ENCODE results near the gene WASF2.
A peak's percentile ranks its signal among the peaks of the same experiment; 100 is the strongest.

Gene WASF2

GRCh38 chr1:27395441-27396195 is 94.3 kb downstream of the WASF2 start:
- Histone ChIP-seq H3K27me3 (ENCODE audit: insufficient read depth, poor library complexity, severe bottlenecking) (no peaks in the 10 kb centered on the region), H3K4me3 (replicated peaks; ENCODE audit: insufficient read depth, low read length) (no peak overlapping the region), H3K27ac (replicated peaks) (no peak overlapping the region)
- TF ChIP-seq REST (IDR thresholded peaks at IDR 0.05; ENCODE audit: insufficient replicate concordance, low read depth) (no peak), POLR2AphosphoS5 (IDR thresholded peaks at IDR 0.05; ENCODE audit: low read depth) (no peak), CTCF (IDR thresholded peaks at IDR 0.05; ENCODE audit: insufficient read depth, low read length) (peak; percentile 64)
- DNase-seq (ENCODE audit: low read depth in 1 of 2, low spot score in 1 of 2): peak; percentile 50 to 77

- Histone ChIP-seq H3K4me3 (replicated peaks; ENCODE audit: insufficient read depth, low read length) (no peak overlapping the region), H3K27ac (replicated peaks) (no peak overlapping the region), H3K27me3 (ENCODE audit: insufficient read depth, poor library complexity, severe bottlenecking) (no peaks in the 10 kb centered on the region)
- TF ChIP-seq POLR2AphosphoS5 (IDR thresholded peaks at IDR 0.05; ENCODE audit: low read depth) (no peak), GABPA (IDR thresholded peaks at IDR 0.05; ENCODE audit: low read depth) (no peak), SPI1 (IDR thresholded peaks at IDR 0.05; ENCODE audit: borderline replicate concordance, low read depth) (no peak), REST (IDR thresholded peaks at IDR 0.05; ENCODE audit: insufficient replicate concordance, low read depth) (no peak), CTCF (IDR thresholded peaks at IDR 0.05; ENCODE audit: insufficient read depth, low read length) (no peak)
- no peak for DNase-seq (ENCODE audit: low read depth in 1 of 2, low spot score in 1 of 2)
Measured at GRCh38 chr1:27394925-27395324, 95.0 kb downstream of the WASF2 start.

DNA sequence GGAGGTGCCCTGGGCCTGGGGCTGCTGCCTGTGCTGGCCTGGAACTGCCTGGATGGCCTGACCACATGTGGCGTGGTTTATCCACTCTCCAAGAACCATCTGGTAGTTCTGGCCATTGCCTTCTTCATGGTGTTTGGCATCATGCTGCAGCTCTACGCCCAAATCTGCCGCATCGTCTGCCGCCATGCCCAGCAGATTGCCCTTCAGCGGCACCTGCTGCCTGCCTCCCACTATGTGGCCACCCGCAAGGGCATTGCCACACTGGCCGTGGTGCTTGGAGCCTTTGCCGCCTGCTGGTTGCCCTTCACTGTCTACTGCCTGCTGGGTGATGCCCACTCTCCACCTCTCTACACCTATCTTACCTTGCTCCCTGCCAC is 95.7 kb downstream of the WASF2 start:
- no peak for DNase-seq (ENCODE audit: low read depth in 1 of 2, low spot score in 1 of 2)
- Histone ChIP-seq H3K27ac (replicated peaks) (no peak overlapping the region), H3K4me3 (replicated peaks; ENCODE audit: insufficient read depth, low read length) (no peak overlapping the region), H3K27me3 (ENCODE audit: insufficient read depth, poor library complexity, severe bottlenecking) (no peaks in the 10 kb centered on the region)
- TF ChIP-seq SPI1 (IDR thresholded peaks at IDR 0.05; ENCODE audit: borderline replicate concordance, low read depth): no peak
- no peak for TF ChIP-seq GABPA (IDR thresholded peaks at IDR 0.05; ENCODE audit: low read depth)
- TF ChIP-seq REST (IDR thresholded peaks at IDR 0.05; ENCODE audit: insufficient replicate concordance, low read depth): no peak
- TF ChIP-seq POLR2AphosphoS5 (IDR thresholded peaks at IDR 0.05; ENCODE audit: low read depth): no peak
